ENCODE results near the gene TMEM163.

TMEM163 gene

GRCh38 chr2:134679745-134680144 is 39.1 kb downstream of the TMEM163 start:
- Histone ChIP-seq H3K4me3 (ENCODE audit: low read depth, low read length) (no peak overlapping the region), H3K27me3 (replicated peaks) (no peaks in the 10 kb centered on the region), H3K27ac (no peak overlapping the region), H3K36me3 (replicated peaks) (no peaks in the 10 kb centered on the region)
- no peak for DNase-seq
- in situ Hi-C loops (cut with HindIII; ENCODE audit: low pct_ligation_motif_present, low sequenced_read_pairs): no loop called here
- TF ChIP-seq, protein P1, sequence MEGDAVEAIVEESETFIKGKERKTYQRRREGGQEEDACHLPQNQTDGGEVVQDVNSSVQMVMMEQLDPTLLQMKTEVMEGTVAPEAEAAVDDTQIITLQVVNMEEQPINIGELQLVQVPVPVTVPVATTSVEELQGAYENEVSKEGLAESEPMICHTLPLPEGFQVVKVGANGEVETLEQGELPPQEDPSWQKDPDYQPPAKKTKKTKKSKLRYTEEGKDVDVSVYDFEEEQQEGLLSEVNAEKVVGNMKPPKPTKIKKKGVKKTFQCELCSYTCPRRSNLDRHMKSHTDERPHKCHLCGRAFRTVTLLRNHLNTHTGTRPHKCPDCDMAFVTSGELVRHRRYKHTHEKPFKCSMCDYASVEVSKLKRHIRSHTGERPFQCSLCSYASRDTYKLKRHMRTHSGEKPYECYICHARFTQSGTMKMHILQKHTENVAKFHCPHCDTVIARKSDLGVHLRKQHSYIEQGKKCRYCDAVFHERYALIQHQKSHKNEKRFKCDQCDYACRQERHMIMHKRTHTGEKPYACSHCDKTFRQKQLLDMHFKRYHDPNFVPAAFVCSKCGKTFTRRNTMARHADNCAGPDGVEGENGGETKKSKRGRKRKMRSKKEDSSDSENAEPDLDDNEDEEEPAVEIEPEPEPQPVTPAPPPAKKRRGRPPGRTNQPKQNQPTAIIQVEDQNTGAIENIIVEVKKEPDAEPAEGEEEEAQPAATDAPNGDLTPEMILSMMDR (IDR thresholded peaks at IDR 0.05; ENCODE audit: low read depth, low read length, missing control alignments): no peak

DNA sequence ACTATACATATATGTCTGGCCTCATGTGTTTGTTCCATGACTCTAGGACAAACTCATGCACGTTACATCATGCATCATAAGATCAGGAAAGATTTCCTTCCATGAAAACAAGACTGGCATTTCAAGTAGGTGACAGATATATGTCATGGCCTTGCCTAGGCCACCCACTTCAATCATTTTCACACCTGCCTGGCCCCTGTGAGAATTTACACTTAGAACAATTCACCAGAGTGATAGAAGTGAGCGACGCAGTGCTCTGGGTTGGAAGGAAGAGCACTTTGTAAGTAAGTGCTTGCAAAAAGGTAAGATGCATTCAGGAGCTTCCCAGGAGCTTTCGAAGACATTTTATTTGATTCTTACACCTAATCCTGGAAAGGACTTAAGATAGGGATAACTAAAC is 39.5 kb downstream of the TMEM163 start:
- Histone ChIP-seq H3K4me3 (ENCODE audit: low read depth, low read length) (no peak overlapping the region), H3K27ac (no peak overlapping the region), H3K36me3 (replicated peaks) (no peaks in the 10 kb centered on the region), H3K27me3 (replicated peaks) (no peaks in the 10 kb centered on the region)
- in situ Hi-C loops (cut with HindIII; ENCODE audit: low pct_ligation_motif_present, low sequenced_read_pairs): no loop called here
- TF ChIP-seq, protein P1 (IDR thresholded peaks at IDR 0.05; ENCODE audit: low read depth, low read length, missing control alignments): no peak
- DNase-seq: no peak

DNA sequence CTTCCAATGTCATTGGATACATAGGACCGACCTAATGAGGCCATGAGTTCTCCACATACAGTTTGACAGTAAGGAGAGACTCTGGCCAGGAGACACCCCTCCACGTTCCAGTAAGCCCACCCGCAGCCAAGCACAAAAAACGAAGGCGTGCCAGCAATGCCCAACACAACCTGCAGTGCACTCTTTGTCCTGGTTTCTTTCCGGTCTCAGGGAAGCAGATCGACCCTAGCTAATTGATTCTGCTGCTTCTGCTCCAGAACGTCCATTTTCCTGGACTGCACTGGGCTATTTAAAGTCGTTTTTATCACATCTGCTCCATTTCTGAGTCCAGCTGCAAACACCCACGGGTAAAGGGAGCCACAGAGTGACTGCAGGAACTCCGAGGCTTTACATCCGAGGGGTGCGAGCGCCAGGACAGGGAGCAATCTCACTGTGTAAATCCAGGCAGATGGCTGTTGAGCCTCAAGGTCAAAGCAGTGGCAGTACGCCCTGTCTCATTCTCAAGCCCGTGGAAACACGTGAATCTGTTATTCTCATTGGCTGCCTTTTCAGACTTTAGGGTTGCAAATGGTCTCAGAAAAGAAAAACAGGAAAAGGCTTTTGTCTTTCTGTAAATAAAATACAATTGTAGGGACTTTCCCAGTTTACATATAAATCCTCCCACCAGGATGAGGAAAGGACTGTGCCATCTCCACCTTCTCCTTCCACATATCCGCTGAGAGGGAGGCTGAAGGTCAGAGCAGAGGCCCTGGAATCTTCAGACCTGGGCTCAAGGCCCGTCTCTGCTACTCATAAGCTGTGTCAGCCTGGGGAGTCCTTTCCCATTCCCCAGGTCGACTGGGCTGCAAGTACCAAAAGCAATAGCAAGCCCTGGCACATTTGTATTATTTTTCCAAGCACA is 40.7 kb downstream of the TMEM163 start:
- TF ChIP-seq, protein P1 (IDR thresholded peaks at IDR 0.05; ENCODE audit: low read depth, low read length, missing control alignments): no peak
- in situ Hi-C loops (cut with HindIII; ENCODE audit: low pct_ligation_motif_present, low sequenced_read_pairs): no loop called here
- Histone ChIP-seq H3K27ac (no peak overlapping the region), H3K4me3 (ENCODE audit: low read depth, low read length) (no peak overlapping the region), H3K36me3 (replicated peaks) (no peaks in the 10 kb centered on the region), H3K27me3 (replicated peaks) (no peaks in the 10 kb centered on the region)
- no peak for DNase-seq

GRCh38 chr2:134676960-134677359 is 41.8 kb downstream of the TMEM163 start:
- TF ChIP-seq, protein P1 (IDR thresholded peaks at IDR 0.05; ENCODE audit: low read depth, low read length, missing control alignments): no peak
- no peak overlapping the region for H3K4me3 ChIP-seq (ENCODE audit: low read depth, low read length)
- no peak overlapping the region for H3K27ac ChIP-seq
- no peaks in the 10 kb centered on the region for H3K36me3 ChIP-seq (replicated peaks)
- H3K27me3 ChIP-seq (replicated peaks): no peaks in the 10 kb centered on the region
- in situ Hi-C loops (cut with HindIII; ENCODE audit: low pct_ligation_motif_present, low sequenced_read_pairs): no loop called here
- no peak for DNase-seq

DNA sequence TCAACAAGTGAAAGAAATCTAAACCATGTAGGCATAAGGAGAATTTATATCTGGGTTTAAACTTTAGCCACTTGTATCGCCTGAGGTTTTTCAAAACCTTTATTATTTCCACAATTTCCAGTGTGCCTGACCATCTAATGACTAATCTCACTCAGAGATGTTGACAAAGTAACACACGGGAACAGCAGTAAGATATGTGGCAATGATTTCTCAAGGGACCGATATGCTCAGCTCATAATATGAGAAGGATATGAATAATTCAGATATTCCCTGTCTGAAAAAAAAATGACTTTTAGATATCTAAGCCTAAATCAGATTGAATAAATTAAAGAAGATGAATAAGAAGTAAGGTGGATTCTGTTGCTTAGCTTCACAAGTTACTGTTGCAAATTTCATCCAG is 43.5 kb downstream of the TMEM163 start:
- Histone ChIP-seq H3K36me3 (replicated peaks) (no peaks in the 10 kb centered on the region), H3K4me3 (ENCODE audit: low read depth, low read length) (no peak overlapping the region), H3K27ac (no peak overlapping the region), H3K27me3 (replicated peaks) (no peaks in the 10 kb centered on the region)
- TF ChIP-seq, protein P1 (IDR thresholded peaks at IDR 0.05; ENCODE audit: low read depth, low read length, missing control alignments): no peak
- in situ Hi-C loops (cut with HindIII; ENCODE audit: low pct_ligation_motif_present, low sequenced_read_pairs): no loop called here
- DNase-seq: no peak

All from brain microvascular endothelial cell (primary cell).